ENCODE measurements around the gene MARCHF5. TPM values are rescaled to one million over a fixed set of nuclear protein-coding genes. Genes with fewer than 3 reads are reported as not detected.

The MARCHF5 gene
- total and polyA plus RNA-seq, 2 of the 8 experiments (the other 6 are each of a cell fraction or from before 2014, with no cell fraction given), result 8.7 to 26.8 TPM

GRCh38 chr10:92303096-92303495, 12.1 kb downstream of the MARCHF5 start (continued):
- no peak for TF ChIP-seq CHD7 (IDR thresholded peaks at IDR 0.05; ENCODE audit: insufficient replicate concordance, low read length)
- no peak for TF ChIP-seq YY1 (IDR thresholded peaks at IDR 0.05; ENCODE audit: low read depth, low read length)
- no peak for TF ChIP-seq CTBP2 (IDR thresholded peaks at IDR 0.05; ENCODE audit: borderline replicate concordance, insufficient read depth, insufficient read length, low read length)
- no peak for TF ChIP-seq BACH1 (IDR thresholded peaks at IDR 0.05; ENCODE audit: low read length)
- TF ChIP-seq EP300 (IDR thresholded peaks at IDR 0.05; ENCODE audit: borderline replicate concordance in 1 of 2, low read depth in 2 of 2, low read length in 2 of 2), result no peak
- no peak for TF ChIP-seq RXRA (IDR thresholded peaks at IDR 0.05; ENCODE audit: insufficient read depth, low read depth, low read length)
- no peak for TF ChIP-seq EZH2 (IDR thresholded peaks at IDR 0.05; ENCODE audit: low read depth, low read length, severe bottlenecking)
- TF ChIP-seq USF2 (IDR thresholded peaks at IDR 0.05; ENCODE audit: low read length), result no peak
- TF ChIP-seq SUZ12 (IDR thresholded peaks at IDR 0.05; ENCODE audit: low read length), result no peak

Data from H1 (cell line).